Measurements from ENCODE around the gene RICTOR. TPM values are rescaled to one million over a fixed set of nuclear protein-coding genes. Genes with fewer than 3 reads are reported as not detected.

Gene RICTOR
- total RNA-seq, 4 donors from 2014 or later: 11.1 to 32.6 (median 18.2) TPM

DNA sequence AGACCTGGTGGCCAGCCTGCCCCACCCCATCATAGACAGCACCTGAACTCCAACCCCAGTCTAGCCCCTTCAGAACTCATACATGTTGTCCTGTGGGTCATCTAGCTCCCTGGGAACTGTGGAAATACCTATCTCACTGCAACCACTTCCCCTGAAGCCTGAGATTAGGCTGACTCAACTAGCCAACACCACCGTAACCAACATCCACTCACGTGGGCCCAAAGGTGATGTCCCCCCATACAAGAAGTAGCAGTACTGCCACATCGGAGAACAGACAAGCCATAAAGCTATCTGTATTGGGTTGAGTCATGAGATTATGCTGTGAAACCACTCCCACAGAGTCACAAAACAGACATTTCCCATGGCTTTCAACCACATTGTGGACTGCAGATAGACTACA is 181.8 kb downstream of the RICTOR start:
- WGBS, 2 donors: 96 to 100% methylated on average over 2 to 3 of the region's 3 CpGs
- intact Hi-C loops (cut with DNase I): no loop called here
- no peak overlapping the region for H3K27ac ChIP-seq

GRCh38 chr5:38891563-38891962 is 182.6 kb downstream of the RICTOR start:
- no peak for DNase-seq
- Histone ChIP-seq H3K36me3 (peaks cover 0 to 34% (median 0%) of the 10 kb centered on the region in 3 donors), H3K4me1 (no peaks in the 10 kb centered on the region), H3K27ac (no peak overlapping the region), H3K4me3 (no peak overlapping the region), H3K27me3 (no peaks in the 10 kb centered on the region), H3K9me3 (peaks cover 0 to 8% (median 0%) of the 10 kb centered on the region in 3 donors)
- 87% methylated on average over 6 of the region's 6 CpGs; no CpG with 5 or more reads in 1 of the 2 donors for WGBS, 2 donors
- no peak for TF ChIP-seq CTCF (IDR thresholded peaks at IDR 0.05)
- no peak for TF ChIP-seq POLR2A (IDR thresholded peaks at IDR 0.05)
- intact Hi-C loops (cut with DNase I): no loop called here

More for the DNA sequence above, 181.8 kb downstream of the RICTOR start:
- Histone ChIP-seq H3K9me3 (peaks cover 0 to 8% (median 0%) of the 10 kb centered on the region in 3 donors), H3K27me3 (no peaks in the 10 kb centered on the region), H3K4me3 (no peak overlapping the region), H3K36me3 (peaks cover 0 to 28% (median 0%) of the 10 kb centered on the region in 3 donors), H3K4me1 (no peaks in the 10 kb centered on the region)
- DNase-seq: no peak
- TF ChIP-seq CTCF (IDR thresholded peaks at IDR 0.05) (no peak), POLR2A (IDR thresholded peaks at IDR 0.05) (no peak)

- TF ChIP-seq CTCF (IDR thresholded peaks at IDR 0.05) (no peak), POLR2A (IDR thresholded peaks at IDR 0.05) (no peak)
- H3K36me3 ChIP-seq: peaks cover 0 to 56% (median 8%) of the 10 kb centered on the region in 3 donors
- WGBS, 2 donors: 81 to 86% methylated on average over 1 of the region's 1 CpG
- H3K4me1 ChIP-seq: no peaks in the 10 kb centered on the region
- H3K27me3 ChIP-seq: no peaks in the 10 kb centered on the region
- H3K4me3 ChIP-seq: no peak overlapping the region
- H3K9me3 ChIP-seq: no peaks in the 10 kb centered on the region
- no peak overlapping the region for H3K27ac ChIP-seq
- intact Hi-C loops (cut with DNase I): no loop called here
- no peak for DNase-seq
Measured at GRCh38 chr5:38889424-38889823, 184.8 kb downstream of the RICTOR start.

DNA sequence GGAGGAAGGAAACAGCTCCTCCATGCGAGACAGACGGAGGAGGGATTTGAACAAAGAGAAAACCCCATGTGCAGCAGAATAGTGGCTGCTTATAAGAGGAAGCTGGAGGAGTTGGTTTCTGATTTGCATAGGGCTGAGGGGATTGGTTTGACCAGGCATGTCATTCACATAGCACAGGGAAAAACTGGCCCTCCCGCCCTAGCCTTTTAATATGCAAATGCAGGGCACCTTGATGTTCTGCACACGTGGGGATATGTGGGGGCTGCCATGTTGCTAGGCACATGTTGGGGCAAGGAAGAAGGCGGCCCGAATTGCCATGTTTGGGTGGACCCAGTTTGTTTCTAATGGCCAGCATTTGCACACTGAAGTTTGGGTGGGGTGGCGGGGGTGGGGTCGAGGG is 186.2 kb downstream of the RICTOR start:
- peaks cover 0 to 68% (median 8%) of the 10 kb centered on the region in 3 donors for H3K36me3 ChIP-seq
- no peaks in the 10 kb centered on the region for H3K9me3 ChIP-seq
- H3K27me3 ChIP-seq: no peaks in the 10 kb centered on the region
- intact Hi-C loops (cut with DNase I): no loop called here
- TF ChIP-seq CTCF (IDR thresholded peaks at IDR 0.05) (no peak), POLR2A (IDR thresholded peaks at IDR 0.05) (no peak)
- 59 to 76% methylated on average over 8 of the region's 8 CpGs for WGBS, 2 donors
- no peak overlapping the region for H3K4me3 ChIP-seq
- no peak overlapping the region for H3K27ac ChIP-seq
- H3K4me1 ChIP-seq: no peaks in the 10 kb centered on the region
- no peak for DNase-seq

Small RNAs within 50 kb of the gene (small RNA-seq; reads per million reads assigned to genes)
- gene AIG1P1: 0 reads per million in 4 donors

Other genes with a start within 250 kb of the RICTOR start
- 10 to 100 TPM in 3 of 4 donors, 1 to 10 TPM in 1; 9.2 to 40.2 (median 26.8) TPM for gene OSMR, start 228.4 kb downstream of the RICTOR start, total RNA-seq
- gene FYB1, start 145.2 kb upstream of the RICTOR start, total RNA-seq: 10 to 100 TPM in 3 of 4 donors, 1 to 10 TPM in 1; 2.8 to 14.1 (median 11.9) TPM

Measured in esophagus squamous epithelium (tissue), 5 donors.